ENCODE data around the gene PLOD1.

DNA sequence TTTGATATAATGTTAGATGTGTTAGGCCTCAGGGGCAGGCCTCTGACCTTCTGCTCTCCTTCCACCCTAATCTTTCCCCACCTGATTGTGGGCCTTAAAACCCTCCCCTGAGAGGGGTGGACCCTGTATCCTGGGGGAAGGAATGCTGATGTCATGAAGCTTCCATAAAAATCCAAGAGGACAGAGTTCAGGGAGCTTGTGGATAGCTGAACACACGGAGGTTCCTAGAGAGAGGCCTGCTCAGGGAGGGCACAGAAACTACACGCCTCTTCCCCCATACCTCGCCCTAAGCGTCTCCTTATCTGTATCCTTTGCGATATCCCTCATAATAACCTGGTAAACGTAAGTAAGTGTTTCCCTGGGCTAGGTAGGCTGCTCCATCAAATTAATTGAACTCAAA, 50.1 kb downstream of the PLOD1 start:
- TF ChIP-seq POLR2AphosphoS5 (IDR thresholded peaks at IDR 0.05; ENCODE audit: low read depth, low read length) (no peak), FOXP2 (optimal IDR thresholded peaks at IDR 0.05; ENCODE audit: borderline replicate concordance, extremely low read depth, extremely low read length, insufficient read depth) (no peak), SIN3A (IDR thresholded peaks at IDR 0.05; ENCODE audit: borderline replicate concordance, insufficient read depth, low read length) (no peak), TAF1 (IDR thresholded peaks at IDR 0.05; ENCODE audit: borderline replicate concordance, insufficient read depth, low read length) (no peak)

Data from PFSK-1 (cell line).